HCT116 (cell line): ENCODE results near the gene P2RX5. TPM values are rescaled to one million over a fixed set of nuclear protein-coding genes. Genes with fewer than 3 reads are reported as not detected.

Source experiments
- ATAC-seq: fragments of 200-7000 bp; cut with Tn5 transposase; 2 replicates; pipeline ENCODE4 v1.9.1; 2020; ENCODE audit warnings: mild to moderate bottlenecking, moderate library complexity
- BruUV-seq: library from RNA; stranded (reverse); fragments of 400-500 nt; replicated peaks from 2 replicates; lab custom pipeline; 2021; lab: Mats Ljungman, UMichigan
- CTCF ChIA-PET: fragments of 300-600 bp; sonication (Branson Sonifier 250); formaldehyde crosslinking; loops from one replicate; lab custom pipeline; 2021; ENCODE audit warnings: antibody characterized with exemption; lab: Charles Lee
- POLR2A ChIA-PET: fragments of 300-600, 350-600 bp; sonication (Branson Sonifier 250); formaldehyde crosslinking; loops from one replicate; lab custom pipeline; 2021; ENCODE audit warnings: antibody characterized with exemption; lab: Charles Lee
- RAD21 ChIA-PET, 2 experiments: fragments of 300-600 bp; sonication (Branson Sonifier 250); formaldehyde crosslinking; loops; one replicate each; lab custom pipeline; 2023; ENCODE audit warnings: low total read pairs in 2 of 2; ENCODE audit not compliant: uncharacterized antibody in 2 of 2, unreplicated experiment in 2 of 2, low non-redundant PET in 1 of 2; lab: Charles Lee
- DNase-seq: peaks from one replicate; pipeline ENCODE4 v3.0.0-alpha.2; 2010; ENCODE audit warnings: low read depth, low spot score
- H2AFZ ChIP-seq: fragments of 200-600 bp; shearing (Covaris generic), sonication (generic); 2 replicates; pipeline ENCODE4 v1.6.1; 2017; ENCODE audit warnings: low read depth, mixed run types, mixed read lengths, antibody characterized with exemption, low read length; ENCODE audit not compliant: poor library complexity, severe bottlenecking
- H3K27ac ChIP-seq: 2 replicates; pipeline ENCODE4 v1.5.1; 2012; ENCODE audit warnings: low read depth, low read length
- H3K27me3 ChIP-seq: fragments of 200-600 bp; sonication (generic); 2 replicates; pipeline ENCODE4 v1.6.1; 2016; ENCODE audit warnings: mixed run types, low read length, mixed read lengths; ENCODE audit not compliant: insufficient read depth
- H3K36me3 ChIP-seq, 2 experiments: fragments of 200-500 bp in 1 of 2; fragments of 200-600 bp in 1 of 2; sonication (Bioruptor generic) in 1 of 2; sonication (generic) in 1 of 2; 2 replicates each; pipeline versions ENCODE4 v1.5.1 to v1.6.1; 2014 to 2016; ENCODE audit warnings: low read length in 2 of 2, inconsistent platforms in 1 of 2, mixed read lengths in 1 of 2, mixed run types in 1 of 2; ENCODE audit not compliant: insufficient read depth in 2 of 2, control insufficient read depth in 1 of 2
- H3K4me1 ChIP-seq, 2 experiments: fragments of 200-600 bp in 1 of 2; sonication (generic) in 1 of 2; 2 replicates each; pipeline versions ENCODE4 v1.5.1 to v1.6.1; 2012 to 2017; ENCODE audit warnings: low read length in 2 of 2, inconsistent platforms in 1 of 2, mild to moderate bottlenecking in 1 of 2, mixed read lengths in 1 of 2, mixed run types in 1 of 2, moderate library complexity in 1 of 2; ENCODE audit not compliant: insufficient read depth in 2 of 2, control insufficient read depth in 1 of 2
- H3K4me2 ChIP-seq: fragments of 200-600 bp; sonication (generic); 2 replicates; pipeline ENCODE4 v1.6.1; 2017; ENCODE audit warnings: mixed run types, low read length, mixed read lengths
- H3K4me3 ChIP-seq, 2 experiments: fragments of 200-600 bp in 1 of 2; sonication (generic) in 1 of 2; replicated peaks in 1 of 2; 2 replicates each; pipeline ENCODE4 v1.5.1; 2011 to 2016; ENCODE audit warnings: low read length in 2 of 2, control low read depth in 1 of 2, low read depth in 1 of 2, mild to moderate bottlenecking in 1 of 2, mixed read lengths in 1 of 2, mixed run types in 1 of 2
- H3K79me2 ChIP-seq: fragments of 200-600 bp; sonication (generic); 2 replicates; pipeline ENCODE4 v1.6.1; 2017; ENCODE audit warnings: mild to moderate bottlenecking, mixed run types, low read length, moderate library complexity, mixed read lengths; ENCODE audit not compliant: insufficient read depth
- H3K9ac ChIP-seq: fragments of 200-600 bp; sonication (generic); 2 replicates; pipeline ENCODE4 v1.6.1; 2016; ENCODE audit warnings: low read length, mixed read lengths
- H3K9me2 ChIP-seq: fragments of 200-600 bp; sonication (generic), shearing (Covaris generic); 2 replicates; pipeline ENCODE4 v1.6.1; 2017; ENCODE audit warnings: mixed run types, mild to moderate bottlenecking, moderate library complexity; ENCODE audit not compliant: insufficient read depth
- H3K9me3 ChIP-seq, 2 experiments: fragments of 200-500 bp in 1 of 2; fragments of 200-600 bp in 1 of 2; sonication (Bioruptor generic) in 1 of 2; sonication (generic) in 1 of 2; 2 replicates each; pipeline ENCODE4 v1.6.1; 2014 to 2017; ENCODE audit warnings: low read length in 2 of 2, mixed read lengths in 2 of 2, inconsistent platforms in 1 of 2, low read depth in 1 of 2, mild to moderate bottlenecking in 1 of 2, mixed run types in 1 of 2, moderate library complexity in 1 of 2; ENCODE audit not compliant: control insufficient read depth in 1 of 2, insufficient read depth in 1 of 2
- H4K20me1 ChIP-seq: fragments of 200-600 bp; sonication (generic), shearing (Covaris generic); 2 replicates; pipeline ENCODE4 v1.6.1; 2017; ENCODE audit warnings: mixed run types, mild to moderate bottlenecking, moderate library complexity; ENCODE audit not compliant: insufficient read depth
- POLR2A ChIP-seq: IDR thresholded peaks from 2 replicates; pipeline ENCODE4 v1.7.0; 2011; ENCODE audit warnings: borderline replicate concordance; ENCODE audit not compliant: insufficient read depth, insufficient read length; ENCODE audit errors: extremely low read depth
- POLR2AphosphoS5 ChIP-seq: IDR thresholded peaks from 2 replicates; pipeline ENCODE4 v1.6.1; 2011; ENCODE audit warnings: mild to moderate bottlenecking, low read depth, low read length, moderate library complexity
- SRF ChIP-seq: IDR thresholded peaks from 2 replicates; pipeline ENCODE4 v1.6.1; 2012; ENCODE audit warnings: low read depth
- YY1 ChIP-seq: IDR thresholded peaks from 2 replicates; pipeline ENCODE4 v1.6.1; 2011; ENCODE audit warnings: low read length, low read depth, moderate library complexity, mild to moderate bottlenecking; ENCODE audit not compliant: insufficient replicate concordance; ENCODE audit errors: extremely low read depth
- intact Hi-C: fragments of 100-400 bp; cut with micrococcal nuclease; formaldehyde crosslinking; loops from 2 replicates; pipeline ENCODE4 v1.10.0; 2022
- total RNA-seq: library from RNA; stranded (reverse); gene quantifications from one replicate; pipeline ENCODE4 v1.2.1, GENCODE V29; 2021; ENCODE audit not compliant: unreplicated experiment
- TF ChIP-seq, protein P1 (sequence below), 3 experiments: fragments of 200-600 bp in 1 of 3; sonication (generic) in 1 of 3; IDR thresholded peaks in 2 of 3; conservative IDR thresholded peaks in 1 of 3; 2 replicates each; pipeline ENCODE4 v1.5.1; 2012 to 2017; ENCODE audit warnings: low read depth in 2 of 3, low read length in 2 of 3, antibody characterized with exemption in 1 of 3, borderline replicate concordance in 1 of 3, control low read depth in 1 of 3, mild to moderate bottlenecking in 1 of 3, mixed read lengths in 1 of 3, mixed run types in 1 of 3, moderate library complexity in 1 of 3; ENCODE audit not compliant: insufficient read depth in 1 of 3
- TF ChIP-seq, protein P2 (sequence below): IDR thresholded peaks from 2 replicates; pipeline ENCODE4 v1.6.1; 2012
- TF ChIP-seq, protein P3 (sequence below): IDR thresholded peaks from 2 replicates; pipeline ENCODE4 v1.6.1; 2012; ENCODE audit warnings: low read depth
- TF ChIP-seq, protein P4 (sequence below): IDR thresholded peaks from 2 replicates; pipeline ENCODE4 v1.6.1; 2011; ENCODE audit warnings: mild to moderate bottlenecking, low read length, moderate library complexity; ENCODE audit not compliant: insufficient replicate concordance; ENCODE audit errors: extremely low read depth

P2RX5 gene
- total RNA-seq, 1 experiment from 2014 or later = 9.0 TPM

DNA sequence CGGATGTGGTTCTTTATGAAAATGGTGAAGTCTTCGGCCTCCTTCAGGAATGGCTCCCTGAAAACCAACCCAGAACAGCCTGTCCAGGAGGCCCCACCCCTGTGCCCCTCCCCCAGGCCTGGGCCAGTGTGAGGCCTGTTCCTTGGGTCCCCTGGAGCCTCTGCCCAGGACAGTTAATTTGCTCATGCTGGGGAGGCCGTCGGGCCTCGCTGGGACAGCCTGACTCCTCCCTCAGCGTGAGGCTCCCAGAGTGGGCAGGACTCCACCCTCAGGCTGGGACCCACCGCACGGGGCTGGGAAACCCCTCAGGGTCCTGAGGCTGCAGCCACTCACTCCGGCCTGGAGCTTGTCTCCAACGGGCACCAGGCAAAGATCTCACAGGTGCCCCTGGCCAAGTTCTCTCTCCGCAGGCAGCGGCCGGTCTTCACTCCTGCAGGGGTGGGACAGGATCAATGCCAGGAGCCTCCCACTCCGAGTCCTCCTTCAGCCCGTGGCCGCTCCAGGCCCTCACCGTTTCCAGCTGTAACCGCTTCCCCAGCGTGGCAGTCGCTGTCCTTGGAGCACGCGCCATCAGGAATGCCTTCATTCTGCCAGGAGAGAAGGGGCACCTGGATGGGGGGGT lies 5.8 kb downstream of the P2RX5 start:
- peak; percentile 48 for ATAC-seq

More for the DNA sequence above, 5.8 kb downstream of the P2RX5 start:
- Histone ChIP-seq H3K4me3 (no peak overlapping the region), H3K4me1 (peaks cover 0 to 9% of the 10 kb centered on the region in 2 experiments; a peak in 2 of 4 replicates), H3K9ac (no peak overlapping the region), H2AFZ (no peak overlapping the region), H3K9me3 (no peaks in the 10 kb centered on the region), H3K27ac (no peak overlapping the region), H3K4me2 (no peak overlapping the region), H3K9me2 (no peaks in the 10 kb centered on the region), H3K79me2 (no peaks in the 10 kb centered on the region), H3K36me3 (no peaks in the 10 kb centered on the region), H4K20me1 (no peaks in the 10 kb centered on the region), H3K27me3 (no peaks in the 10 kb centered on the region)
- intact Hi-C loops = no loop called here
- no peak for DNase-seq
- RAD21 ChIA-PET = no interaction called here
- CTCF ChIA-PET = interaction anchor here (1.8 kb wide), 1 partner anchor 87 kb away, joined by 7 read pairs; no protein-coding TSS in a partner anchor
- POLR2A ChIA-PET = no interaction called here
- TF ChIP-seq SRF (no peak), POLR2A (no peak), YY1 (no peak), POLR2AphosphoS5 (no peak)
- TF ChIP-seq, protein P1, sequence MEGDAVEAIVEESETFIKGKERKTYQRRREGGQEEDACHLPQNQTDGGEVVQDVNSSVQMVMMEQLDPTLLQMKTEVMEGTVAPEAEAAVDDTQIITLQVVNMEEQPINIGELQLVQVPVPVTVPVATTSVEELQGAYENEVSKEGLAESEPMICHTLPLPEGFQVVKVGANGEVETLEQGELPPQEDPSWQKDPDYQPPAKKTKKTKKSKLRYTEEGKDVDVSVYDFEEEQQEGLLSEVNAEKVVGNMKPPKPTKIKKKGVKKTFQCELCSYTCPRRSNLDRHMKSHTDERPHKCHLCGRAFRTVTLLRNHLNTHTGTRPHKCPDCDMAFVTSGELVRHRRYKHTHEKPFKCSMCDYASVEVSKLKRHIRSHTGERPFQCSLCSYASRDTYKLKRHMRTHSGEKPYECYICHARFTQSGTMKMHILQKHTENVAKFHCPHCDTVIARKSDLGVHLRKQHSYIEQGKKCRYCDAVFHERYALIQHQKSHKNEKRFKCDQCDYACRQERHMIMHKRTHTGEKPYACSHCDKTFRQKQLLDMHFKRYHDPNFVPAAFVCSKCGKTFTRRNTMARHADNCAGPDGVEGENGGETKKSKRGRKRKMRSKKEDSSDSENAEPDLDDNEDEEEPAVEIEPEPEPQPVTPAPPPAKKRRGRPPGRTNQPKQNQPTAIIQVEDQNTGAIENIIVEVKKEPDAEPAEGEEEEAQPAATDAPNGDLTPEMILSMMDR (IDR thresholded peaks at IDR 0.05 in 2 of 3, conservative IDR thresholded peaks at IDR 0.05 in 1 of 3; ENCODE audit: borderline replicate concordance in 1 of 3, insufficient read depth in 1 of 3, low read depth in 2 of 3, low read length in 2 of 3) = no peak
- TF ChIP-seq, protein P2, sequence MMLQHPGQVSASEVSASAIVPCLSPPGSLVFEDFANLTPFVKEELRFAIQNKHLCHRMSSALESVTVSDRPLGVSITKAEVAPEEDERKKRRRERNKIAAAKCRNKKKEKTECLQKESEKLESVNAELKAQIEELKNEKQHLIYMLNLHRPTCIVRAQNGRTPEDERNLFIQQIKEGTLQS = no peak
- TF ChIP-seq, protein P3, sequence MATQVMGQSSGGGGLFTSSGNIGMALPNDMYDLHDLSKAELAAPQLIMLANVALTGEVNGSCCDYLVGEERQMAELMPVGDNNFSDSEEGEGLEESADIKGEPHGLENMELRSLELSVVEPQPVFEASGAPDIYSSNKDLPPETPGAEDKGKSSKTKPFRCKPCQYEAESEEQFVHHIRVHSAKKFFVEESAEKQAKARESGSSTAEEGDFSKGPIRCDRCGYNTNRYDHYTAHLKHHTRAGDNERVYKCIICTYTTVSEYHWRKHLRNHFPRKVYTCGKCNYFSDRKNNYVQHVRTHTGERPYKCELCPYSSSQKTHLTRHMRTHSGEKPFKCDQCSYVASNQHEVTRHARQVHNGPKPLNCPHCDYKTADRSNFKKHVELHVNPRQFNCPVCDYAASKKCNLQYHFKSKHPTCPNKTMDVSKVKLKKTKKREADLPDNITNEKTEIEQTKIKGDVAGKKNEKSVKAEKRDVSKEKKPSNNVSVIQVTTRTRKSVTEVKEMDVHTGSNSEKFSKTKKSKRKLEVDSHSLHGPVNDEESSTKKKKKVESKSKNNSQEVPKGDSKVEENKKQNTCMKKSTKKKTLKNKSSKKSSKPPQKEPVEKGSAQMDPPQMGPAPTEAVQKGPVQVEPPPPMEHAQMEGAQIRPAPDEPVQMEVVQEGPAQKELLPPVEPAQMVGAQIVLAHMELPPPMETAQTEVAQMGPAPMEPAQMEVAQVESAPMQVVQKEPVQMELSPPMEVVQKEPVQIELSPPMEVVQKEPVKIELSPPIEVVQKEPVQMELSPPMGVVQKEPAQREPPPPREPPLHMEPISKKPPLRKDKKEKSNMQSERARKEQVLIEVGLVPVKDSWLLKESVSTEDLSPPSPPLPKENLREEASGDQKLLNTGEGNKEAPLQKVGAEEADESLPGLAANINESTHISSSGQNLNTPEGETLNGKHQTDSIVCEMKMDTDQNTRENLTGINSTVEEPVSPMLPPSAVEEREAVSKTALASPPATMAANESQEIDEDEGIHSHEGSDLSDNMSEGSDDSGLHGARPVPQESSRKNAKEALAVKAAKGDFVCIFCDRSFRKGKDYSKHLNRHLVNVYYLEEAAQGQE = no peak
- TF ChIP-seq, protein P4, sequence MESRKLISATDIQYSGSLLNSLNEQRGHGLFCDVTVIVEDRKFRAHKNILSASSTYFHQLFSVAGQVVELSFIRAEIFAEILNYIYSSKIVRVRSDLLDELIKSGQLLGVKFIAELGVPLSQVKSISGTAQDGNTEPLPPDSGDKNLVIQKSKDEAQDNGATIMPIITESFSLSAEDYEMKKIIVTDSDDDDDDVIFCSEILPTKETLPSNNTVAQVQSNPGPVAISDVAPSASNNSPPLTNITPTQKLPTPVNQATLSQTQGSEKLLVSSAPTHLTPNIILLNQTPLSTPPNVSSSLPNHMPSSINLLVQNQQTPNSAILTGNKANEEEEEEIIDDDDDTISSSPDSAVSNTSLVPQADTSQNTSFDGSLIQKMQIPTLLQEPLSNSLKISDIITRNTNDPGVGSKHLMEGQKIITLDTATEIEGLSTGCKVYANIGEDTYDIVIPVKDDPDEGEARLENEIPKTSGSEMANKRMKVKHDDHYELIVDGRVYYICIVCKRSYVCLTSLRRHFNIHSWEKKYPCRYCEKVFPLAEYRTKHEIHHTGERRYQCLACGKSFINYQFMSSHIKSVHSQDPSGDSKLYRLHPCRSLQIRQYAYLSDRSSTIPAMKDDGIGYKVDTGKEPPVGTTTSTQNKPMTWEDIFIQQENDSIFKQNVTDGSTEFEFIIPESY = no peak
- no TSS peak for BruUV-seq
